HG02642 (cell line): ENCODE data around the gene MAP4K4.

Source experiments
- ATAC-seq: cut with Tn5 transposase; IDR thresholded peaks from one replicate; pipeline ENCODE4 v1.9.1; 2021; ENCODE audit warnings: mild to moderate bottlenecking; ENCODE audit not compliant: unreplicated experiment, poor library complexity

Gene MAP4K4

DNA sequence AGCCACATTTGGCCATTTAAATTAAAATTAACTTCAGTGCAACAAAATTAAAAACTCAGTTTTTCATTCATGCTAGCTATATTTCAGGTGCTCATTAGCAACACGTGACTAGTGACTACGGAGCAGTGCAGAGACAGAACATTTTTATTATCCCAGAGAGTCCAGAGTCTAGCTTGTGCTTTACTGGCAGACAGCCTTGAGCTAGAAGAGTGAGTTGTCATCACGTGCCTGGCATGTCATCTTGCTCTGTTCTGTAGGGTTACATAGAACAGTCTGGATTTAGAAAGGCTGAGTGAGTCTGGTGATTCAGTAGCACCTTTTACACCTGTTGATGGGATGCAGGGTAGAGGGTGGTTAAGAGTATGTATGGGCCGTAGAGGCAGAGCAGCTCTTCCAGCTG is 157.4 kb downstream of the MAP4K4 start:
- ATAC-seq: no peak

DNA sequence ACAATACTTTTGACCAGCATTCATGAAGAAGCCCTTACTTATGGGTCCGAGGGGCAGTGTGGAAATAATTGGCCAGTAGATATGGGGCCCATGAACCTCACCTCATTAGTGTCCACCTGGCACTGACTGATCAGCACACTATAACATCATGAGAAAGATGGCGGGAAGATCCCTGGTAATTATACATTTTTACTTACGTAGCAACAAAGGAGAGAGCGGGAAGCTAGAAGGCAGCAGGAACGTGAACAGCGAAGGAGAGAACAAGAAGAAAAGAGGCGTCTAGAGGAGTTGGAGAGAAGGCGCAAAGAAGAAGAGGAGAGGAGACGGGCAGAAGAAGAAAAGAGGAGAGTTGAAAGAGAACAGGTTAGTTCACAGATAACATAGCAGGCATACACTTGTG is 158.3 kb downstream of the MAP4K4 start:
- no peak for ATAC-seq

DNA sequence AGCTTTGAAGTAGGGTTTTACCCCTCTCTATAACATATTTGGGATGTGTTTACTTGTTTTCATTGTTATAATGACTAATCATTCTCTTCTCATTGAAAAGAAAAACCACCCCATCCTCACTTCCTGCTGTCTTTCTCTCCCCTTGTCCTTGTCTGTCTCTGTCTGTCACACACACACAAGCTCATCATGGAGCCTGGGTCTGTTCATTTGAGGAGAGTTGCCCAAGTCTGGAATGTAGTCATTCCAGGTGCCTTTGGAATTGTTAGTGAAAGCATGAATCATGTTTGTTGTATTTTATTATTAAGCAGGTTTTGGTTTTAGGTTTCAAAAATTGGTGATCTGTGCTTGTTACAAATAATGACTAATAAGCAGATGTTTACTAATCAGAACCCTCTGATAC is 160.7 kb downstream of the MAP4K4 start:
- ATAC-seq: no peak

DNA sequence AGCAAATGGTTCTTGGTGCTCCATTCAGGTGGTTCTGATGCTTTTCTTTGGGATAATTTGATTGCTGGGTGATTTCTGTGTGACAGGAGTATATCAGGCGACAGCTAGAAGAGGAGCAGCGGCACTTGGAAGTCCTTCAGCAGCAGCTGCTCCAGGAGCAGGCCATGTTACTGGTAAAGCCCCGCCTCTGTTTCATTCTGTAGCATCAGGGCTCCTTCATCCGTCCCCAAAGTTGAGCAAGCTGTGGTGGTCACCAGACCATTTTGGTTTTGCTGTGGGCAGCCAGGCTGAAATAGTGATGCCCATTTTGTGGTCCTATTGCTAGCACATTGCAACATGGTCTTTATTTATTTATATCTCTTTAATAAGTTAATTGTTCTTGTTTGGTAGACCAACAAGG is 161.4 kb downstream of the MAP4K4 start:
- no peak for ATAC-seq

DNA sequence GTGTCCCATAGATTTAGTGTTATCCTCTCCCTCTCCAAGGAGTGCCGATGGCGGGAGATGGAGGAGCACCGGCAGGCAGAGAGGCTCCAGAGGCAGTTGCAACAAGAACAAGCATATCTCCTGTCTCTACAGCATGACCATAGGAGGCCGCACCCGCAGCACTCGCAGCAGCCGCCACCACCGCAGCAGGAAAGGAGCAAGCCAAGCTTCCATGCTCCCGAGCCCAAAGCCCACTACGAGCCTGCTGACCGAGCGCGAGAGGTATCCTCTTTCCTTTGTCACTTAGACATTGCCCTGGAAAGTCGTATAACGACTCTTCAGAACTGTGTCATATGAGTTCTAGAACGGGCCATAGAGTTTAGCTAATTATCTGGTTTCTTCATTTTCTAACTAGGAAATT is 162.1 kb downstream of the MAP4K4 start:
- no peak for ATAC-seq

DNA sequence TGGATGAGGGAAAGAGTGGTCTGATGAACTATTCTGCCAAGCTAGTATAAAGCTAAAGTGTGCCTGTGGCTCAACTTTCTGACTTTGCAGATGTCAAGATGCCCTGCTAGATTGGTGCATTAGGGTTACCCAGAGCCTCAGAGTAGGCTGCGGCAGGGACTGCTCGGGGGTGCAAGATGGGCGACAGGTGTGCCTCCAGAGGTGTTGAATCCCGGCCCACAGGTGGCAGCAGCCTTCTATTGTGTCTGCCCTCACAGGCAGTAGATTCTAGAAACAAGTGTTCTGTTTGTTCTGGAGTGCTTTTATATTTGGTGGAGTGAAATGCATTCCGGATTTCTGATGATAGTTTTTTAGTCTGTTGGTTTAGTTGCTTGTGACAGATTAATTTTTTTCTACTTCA is 162.7 kb downstream of the MAP4K4 start:
- ATAC-seq: no peak

DNA sequence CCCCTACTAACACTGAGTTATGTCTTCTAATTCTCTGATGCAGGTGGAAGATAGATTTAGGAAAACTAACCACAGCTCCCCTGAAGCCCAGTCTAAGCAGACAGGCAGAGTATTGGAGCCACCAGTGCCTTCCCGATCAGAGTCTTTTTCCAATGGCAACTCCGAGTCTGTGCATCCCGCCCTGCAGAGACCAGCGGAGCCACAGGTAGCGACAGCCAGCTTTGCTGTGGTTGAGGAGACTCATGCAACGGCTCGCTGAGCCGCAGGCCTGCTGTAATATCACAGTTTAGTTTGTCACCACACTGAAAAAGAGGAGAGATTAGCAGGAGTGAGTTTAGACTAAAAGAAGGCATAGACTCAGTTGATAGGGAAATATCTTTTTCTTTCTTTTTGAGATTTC is 163.3 kb downstream of the MAP4K4 start:
- no peak for ATAC-seq

DNA sequence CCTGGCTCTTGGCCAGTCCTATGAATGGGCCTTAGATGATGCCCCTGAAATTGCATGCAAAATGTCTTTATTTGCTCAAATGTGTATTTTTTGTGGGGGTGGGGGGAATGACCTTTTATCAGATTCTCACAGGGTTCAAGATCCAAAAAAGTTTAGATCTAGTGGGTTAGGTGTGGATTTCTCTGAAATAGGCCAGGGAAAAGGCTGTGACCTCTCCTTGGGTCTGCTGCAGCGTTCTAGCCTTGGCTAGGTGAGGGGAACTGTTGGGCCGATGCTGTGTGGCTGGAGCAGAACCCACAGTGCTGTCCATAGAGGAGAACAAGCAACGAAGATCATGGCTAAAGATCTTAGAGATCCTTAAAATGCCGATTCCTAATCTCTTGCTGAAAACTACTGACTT is 163.9 kb downstream of the MAP4K4 start:
- ATAC-seq: no peak

DNA sequence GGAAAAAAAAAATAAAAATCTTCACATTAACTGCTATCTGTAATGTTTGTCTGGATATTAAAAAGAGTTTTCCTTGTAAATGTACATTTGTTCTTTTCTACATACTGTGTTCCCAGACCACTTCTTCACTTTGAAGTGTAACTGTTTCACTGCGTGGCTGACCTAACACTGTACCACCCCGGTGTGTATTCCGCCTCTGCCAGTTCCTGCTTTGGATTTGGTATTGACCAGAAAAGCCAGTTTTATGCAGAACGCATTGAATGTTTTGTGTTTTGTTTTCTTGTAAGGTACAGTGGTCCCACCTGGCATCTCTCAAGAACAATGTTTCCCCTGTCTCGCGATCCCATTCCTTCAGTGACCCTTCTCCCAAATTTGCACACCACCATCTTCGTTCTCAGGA is 166.0 kb downstream of the MAP4K4 start:
- no peak for ATAC-seq

DNA sequence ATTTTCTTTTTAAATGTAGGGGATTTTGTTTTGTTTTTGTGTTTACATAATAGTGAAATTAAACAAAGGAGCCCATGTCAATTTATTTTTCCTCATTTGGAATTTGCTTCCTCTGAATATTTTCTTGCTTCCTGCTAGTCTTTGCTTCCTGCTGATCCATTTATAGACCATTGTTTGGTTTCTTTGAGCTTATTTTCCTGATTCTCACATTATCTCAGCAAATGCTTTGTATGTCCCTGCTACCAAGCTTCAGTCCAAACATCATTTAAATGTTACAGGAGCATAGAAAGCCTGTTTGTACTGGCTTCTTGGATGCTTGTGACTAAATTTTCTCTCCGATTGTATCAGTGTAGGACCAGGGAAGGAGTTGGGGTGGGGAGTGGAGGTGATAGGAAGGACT is 166.9 kb downstream of the MAP4K4 start:
- ATAC-seq: no peak

DNA sequence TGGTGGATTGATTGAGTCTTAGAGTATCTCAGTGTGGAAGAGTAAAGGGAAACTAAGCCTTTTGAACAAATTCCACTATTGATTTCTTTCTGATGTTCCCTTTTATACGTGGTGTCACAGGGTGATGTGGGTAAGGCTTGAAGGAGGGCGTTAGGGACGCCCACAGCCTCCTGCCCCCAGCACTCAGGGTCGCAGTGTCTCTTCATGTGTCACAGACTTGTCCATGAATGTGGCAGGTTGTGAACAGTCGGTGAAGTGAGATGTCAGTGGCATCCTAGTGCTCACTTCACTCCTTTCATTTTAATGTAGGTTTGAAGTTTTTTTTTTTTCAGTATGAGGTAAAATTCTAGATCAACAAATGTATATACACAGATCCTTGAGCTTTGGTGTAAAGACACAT is 171.0 kb downstream of the MAP4K4 start:
- no peak for ATAC-seq

DNA sequence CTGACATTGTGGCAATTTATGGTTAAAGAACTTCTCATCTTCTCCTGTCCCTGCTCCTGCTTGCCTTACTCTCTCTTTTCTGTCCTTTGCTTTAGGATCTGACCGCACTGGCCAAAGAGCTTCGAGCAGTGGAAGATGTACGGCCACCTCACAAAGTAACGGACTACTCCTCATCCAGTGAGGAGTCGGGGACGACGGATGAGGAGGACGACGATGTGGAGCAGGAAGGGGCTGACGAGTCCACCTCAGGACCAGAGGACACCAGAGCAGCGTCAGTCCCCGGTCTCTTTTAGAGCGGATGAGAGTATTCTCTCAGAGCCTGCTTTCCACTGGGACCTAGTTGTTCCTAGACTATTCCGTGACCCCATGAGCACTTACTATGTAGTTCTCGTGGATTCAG is 172.0 kb downstream of the MAP4K4 start:
- ATAC-seq: no peak

DNA sequence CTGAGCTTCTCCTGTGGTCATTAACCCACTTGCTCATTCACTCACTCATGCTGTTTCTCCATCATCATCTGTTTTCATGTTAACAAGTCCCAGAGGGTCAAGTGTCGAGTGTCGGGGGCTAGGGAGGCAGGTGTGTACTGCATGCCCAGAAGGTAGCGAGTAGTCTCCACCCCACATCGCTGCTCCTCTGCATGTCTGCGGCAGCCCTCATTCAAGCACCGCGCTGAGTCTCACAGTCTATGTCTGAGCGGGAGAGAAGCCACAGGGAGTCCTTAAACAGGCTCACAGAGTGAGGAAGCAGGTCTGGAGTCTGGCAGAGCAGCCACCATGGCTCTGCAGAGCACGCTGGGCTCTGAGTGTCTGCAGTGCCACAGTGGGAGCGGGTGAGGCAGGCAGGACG is 172.9 kb downstream of the MAP4K4 start:
- no peak for ATAC-seq

DNA sequence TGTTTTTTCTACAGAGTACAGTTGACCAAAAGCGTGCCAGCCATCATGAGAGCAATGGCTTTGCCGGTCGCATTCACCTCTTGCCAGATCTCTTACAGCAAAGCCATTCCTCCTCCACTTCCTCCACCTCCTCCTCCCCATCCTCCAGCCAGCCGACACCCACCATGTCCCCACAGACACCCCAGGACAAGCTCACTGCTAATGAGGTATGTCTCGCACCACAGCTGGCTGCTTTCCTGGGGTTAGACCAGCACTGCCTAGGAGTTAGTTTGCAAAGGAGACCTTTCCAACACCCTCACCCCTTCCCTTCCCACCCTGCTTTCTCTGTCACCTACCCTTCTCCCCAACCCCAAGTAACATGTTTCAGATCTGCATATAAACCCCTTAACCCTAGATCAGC is 174.0 kb downstream of the MAP4K4 start:
- ATAC-seq: no peak

DNA sequence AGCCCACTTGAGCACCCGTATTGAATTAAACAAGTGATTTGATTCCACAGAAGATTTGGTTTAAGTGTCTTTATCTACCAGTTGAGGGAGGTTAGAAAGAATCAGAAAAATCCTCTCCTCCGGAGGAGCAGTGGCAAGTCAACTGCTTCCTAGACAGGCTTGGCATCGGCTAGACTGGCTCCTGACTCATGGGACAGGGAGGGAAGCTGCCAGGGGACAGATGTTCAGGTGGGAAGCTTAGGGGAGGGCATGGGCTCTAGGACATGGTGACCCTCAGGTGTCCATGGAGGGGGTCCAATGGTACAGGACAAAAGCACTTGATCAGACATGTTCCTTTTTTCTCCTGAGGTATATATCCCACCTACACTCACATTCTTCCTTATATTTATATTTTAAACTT is 175.0 kb downstream of the MAP4K4 start:
- no peak for ATAC-seq

DNA sequence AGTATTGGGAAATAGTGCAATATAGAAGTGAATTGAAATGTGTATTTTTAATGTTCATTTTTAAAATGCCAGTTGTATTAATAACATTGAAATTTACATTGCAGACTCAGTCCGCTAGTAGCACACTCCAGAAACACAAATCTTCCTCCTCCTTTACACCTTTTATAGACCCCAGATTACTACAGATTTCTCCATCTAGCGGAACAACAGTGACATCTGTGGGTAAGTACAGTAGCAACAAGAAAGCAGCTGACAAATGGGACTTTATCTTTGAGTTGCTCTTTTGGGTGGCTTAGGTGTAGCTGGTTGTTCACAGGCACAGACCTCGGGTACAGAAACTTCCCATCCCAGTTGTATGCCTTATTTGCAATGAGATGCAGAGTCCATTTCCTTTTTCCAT is 176.0 kb downstream of the MAP4K4 start:
- no peak for ATAC-seq

DNA sequence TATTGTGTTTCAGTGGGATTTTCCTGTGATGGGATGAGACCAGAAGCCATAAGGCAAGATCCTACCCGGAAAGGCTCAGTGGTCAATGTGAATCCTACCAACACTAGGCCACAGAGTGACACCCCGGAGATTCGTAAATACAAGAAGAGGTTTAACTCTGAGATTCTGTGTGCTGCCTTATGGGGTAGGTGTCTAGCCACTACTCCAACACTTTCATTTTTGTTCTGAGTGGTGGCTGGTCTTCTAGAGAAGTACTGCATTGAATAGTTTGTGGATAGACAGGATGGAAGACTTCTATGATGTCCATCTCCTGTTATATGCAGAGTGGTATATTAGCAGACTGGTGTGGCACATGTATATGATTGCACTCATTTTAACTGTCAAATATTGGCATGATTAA is 176.6 kb downstream of the MAP4K4 start:
- no peak for ATAC-seq

DNA sequence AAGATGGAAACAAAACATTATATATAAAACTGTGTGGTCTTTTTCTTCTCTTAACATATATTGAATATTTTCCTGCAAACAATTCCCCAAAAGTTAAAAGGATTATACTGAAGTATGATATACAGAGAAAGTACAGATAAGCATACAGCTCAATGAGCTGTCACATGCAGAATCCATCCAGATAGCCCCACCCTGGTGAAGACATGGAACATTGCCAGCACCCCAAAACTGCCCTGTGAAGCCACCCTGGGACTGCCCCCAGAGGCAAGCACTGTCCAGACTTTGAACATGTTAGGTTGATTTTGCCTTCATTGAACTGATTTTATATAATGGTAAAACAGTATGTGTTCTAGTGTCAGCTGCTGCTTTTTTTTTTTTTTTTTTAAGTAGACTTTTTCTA is 182.0 kb downstream of the MAP4K4 start:
- ATAC-seq: no peak

DNA sequence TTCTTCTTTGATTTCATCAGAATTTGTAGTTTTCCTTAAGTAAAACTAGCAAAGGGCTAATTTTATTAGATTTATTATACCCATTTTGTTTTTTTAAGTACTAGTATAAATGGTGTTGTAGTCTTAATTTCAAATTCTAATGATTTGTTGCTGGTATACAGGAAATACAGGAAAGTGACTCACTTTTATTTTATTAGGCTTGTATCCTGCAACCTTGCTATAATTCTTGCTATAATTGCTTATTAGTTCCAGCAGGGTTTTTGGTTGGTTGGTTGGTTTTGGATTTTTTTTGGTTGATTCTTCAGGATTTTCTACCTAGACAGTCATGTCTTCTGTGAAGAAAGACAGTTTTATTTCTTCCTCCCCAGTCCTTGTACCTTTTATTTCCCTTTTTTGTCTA is 183.6 kb downstream of the MAP4K4 start:
- ATAC-seq: no peak

DNA sequence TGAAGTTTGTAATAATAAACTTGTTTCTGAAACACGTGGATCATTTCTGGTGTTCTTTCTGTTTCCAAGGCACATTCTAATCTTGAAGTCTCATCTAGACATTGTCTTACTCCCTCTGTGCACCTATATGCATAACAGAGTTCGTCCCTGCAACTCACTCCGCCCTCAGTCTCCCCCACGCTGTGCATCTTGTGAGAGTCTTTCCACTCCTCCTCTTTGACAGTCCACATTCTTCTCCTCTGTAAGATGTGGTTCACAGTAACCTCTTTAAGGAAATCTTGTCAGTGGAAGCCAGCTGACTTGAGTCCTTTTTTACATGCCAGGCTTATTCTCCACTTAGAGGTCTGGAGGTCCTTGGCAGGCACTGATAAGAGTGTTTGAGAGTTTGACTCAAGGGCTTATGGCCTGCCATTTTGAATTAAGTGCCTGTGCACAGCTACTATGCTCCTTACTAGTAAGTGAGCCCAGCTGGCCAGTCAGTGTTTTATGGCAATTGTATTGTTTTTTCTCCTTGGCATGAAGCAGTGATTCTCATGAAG is 185.3 kb downstream of the MAP4K4 start:
- no peak for ATAC-seq

DNA sequence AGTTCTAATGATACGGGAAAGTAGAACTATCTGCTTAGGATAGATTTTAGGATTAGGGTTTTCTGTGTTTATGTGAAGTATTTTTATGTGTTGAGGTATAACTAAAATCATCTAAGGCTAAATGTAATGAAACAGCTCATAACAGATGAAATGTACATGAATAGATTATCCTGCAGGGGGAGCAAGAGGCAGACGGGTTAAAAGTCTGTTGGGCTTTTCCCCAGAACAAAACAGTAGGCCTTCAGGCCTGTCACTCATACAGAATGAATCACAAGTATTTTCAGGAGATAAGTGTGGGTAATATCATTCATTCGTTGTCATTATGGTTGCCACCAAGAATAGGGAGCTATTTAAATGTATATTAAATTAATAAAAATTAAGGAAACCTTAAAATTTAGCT is 186.4 kb downstream of the MAP4K4 start:
- peak; percentile 61 for ATAC-seq

DNA sequence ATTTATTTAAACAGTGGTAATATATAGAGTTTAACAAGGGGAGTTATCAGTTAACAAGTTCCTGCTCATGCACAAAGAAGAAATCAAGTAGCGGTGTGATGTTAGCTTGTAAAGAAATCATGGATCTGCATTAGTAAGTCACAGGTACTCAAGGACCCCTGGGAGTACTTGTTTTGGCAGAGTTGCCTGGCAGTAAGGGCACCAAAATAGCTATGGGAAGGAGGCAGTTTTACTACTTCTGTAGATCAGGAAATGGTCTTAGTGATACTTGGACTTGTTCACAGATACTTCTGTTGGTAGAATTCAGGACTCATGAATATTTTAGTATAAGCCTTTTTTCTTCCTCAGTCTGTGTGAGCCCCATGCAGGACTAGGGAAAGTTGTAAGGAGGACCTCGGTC is 186.9 kb downstream of the MAP4K4 start:
- no peak for ATAC-seq

DNA sequence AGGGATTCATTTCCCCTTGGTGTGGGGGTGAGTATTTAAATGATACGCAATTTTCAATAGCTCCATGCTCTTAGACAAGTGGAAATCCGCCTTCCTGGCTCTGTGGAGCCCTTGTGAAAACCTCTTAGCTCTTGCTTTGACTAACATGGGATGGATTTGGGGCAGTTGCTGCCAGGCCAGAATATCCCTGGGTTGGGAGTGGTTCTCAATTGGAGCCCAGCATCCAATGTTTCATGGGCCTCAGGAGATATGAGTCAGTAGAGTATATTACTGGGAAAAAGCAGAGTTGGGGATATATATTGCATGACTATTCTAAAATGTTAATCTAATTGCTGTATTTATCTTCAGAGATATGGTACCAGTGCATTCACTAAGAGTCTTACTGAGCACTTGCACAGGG is 189.8 kb downstream of the MAP4K4 start:
- no peak for ATAC-seq
